Measurements from ENCODE around the gene USP47. TPM values are rescaled to one million over a fixed set of nuclear protein-coding genes. Genes with fewer than 3 reads are reported as not detected.

Gene USP47
- polyA plus RNA-seq, 2 of the 4 experiments (the other 2 are of a cell fraction), result 31.0 to 32.8 TPM

DNA sequence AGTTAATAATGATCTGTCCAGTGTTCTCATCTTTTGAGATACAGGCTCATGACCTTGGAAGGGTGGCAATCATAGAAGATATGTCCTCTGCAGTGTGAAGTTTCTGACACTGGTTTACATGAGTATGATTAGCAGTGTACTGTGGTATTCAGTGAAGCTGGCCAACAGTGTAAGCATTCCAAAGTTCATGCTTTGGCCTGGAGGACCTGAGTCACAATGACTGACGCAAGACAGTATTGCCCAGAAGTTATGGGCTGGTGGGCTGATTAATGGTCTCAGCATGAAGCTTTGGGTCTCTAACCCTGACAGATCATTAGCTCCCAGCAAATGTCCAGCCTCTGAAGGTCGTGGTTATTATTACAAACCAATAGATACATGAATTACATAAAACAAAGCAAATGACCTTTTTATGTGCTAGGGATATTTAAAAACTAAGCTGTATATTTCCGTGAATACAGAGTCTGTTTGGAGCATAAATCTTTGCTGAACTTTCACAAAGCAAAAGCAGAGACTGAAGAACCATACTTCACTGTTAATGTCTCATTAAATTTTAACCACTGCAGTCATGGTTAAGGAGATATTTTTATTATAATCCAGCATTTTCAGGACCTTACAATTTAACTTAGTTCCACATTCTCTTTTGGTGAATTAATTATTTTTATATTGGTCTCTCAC lies 28.3 kb upstream of the USP47 start (continued):
- peak; percentile 79 for TF ChIP-seq JUNB (IDR thresholded peaks at IDR 0.05)
- TF ChIP-seq HOXB5 (CRISPR knock-in tag; IDR thresholded peaks at IDR 0.05), result peak; percentile 72; the same call in 1 of the 2 replicates
- TF ChIP-seq FOXS1 (CRISPR knock-in tag; IDR thresholded peaks at IDR 0.05), result no peak
- TF ChIP-seq MYC (IDR thresholded peaks at IDR 0.05; ENCODE audit: borderline replicate concordance, low read length), result no peak
- TF ChIP-seq ZC3H11A (IDR thresholded peaks at IDR 0.05), result no peak
- no peak for TF ChIP-seq SMC3 (IDR thresholded peaks at IDR 0.05)
- no peak for TF ChIP-seq ZFP36 (IDR thresholded peaks at IDR 0.05; ENCODE audit: borderline replicate concordance, partially characterized antibody)
- no peak for TF ChIP-seq NPAS2 (CRISPR knock-in tag; IDR thresholded peaks at IDR 0.05; ENCODE audit: borderline replicate concordance)
- no peak for TF ChIP-seq RCOR1 (IDR thresholded peaks at IDR 0.05; ENCODE audit: low read depth, low read length)
- no peak for TF ChIP-seq CBX2 (IDR thresholded peaks at IDR 0.05; ENCODE audit: borderline replicate concordance, low read depth)
- TF ChIP-seq CHD2 (IDR thresholded peaks at IDR 0.05; ENCODE audit: low read length, partially characterized antibody), result no peak
- no peak for TF ChIP-seq POLR2AphosphoS2 (conservative IDR thresholded peaks at IDR 0.05; ENCODE audit: low read length)
- TF ChIP-seq EHMT2 (IDR thresholded peaks at IDR 0.05; ENCODE audit: low read depth), result no peak

DNA sequence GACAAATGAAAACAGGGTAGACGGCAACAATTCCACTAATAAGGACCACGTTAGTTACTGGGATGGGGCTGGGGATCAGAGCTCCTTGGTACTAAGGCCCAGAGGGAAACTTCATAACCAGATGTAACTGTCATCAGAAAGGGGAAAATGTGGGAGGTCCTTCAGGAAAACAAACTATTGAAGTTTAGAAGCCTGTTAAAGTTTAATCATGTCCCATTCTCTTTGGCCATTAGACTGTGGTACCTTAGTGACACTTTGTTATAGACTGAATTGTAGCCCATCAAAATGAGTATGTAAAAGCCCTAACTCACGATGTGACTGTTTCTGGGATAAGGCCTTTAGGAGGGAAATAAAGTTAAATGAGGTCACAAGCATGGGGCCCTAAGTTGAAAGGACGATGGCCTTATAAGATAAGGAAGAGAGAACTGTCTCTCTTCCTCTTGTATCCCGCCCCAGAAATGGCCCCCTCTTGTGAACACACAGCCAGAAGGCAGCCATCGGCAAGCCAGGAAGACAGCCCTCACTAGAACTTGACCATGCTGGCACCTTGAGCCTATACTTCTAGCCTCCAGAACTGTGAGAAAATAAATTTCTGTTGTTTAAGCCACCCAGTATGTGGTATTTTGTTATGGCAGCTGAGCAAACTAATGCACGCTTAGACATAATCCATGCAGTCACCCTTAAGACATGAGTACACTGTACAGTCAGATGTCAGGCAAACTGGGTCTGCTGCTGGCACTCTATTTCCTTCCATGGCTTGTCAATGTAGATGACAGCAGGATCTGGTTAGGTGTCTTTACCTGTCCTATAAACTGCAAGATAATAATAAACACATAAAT lies 26.9 kb upstream of the USP47 start:
- FAIRE-seq (no peak), DNase-seq (ENCODE audit: low read depth in 1 of 2, low spot score in 1 of 2) (no peak), ATAC-seq (no peak)
- H3K4me2 ChIP-seq, result peak overlapping the region; percentile 66
- TF ChIP-seq HOXB13 (CRISPR knock-in tag; IDR thresholded peaks at IDR 0.05; ENCODE audit: low read depth) (no peak), TP53 (CRISPR knock-in tag; IDR thresholded peaks at IDR 0.05) (no peak), KDM5A (IDR thresholded peaks at IDR 0.05) (no peak), SMC3 (IDR thresholded peaks at IDR 0.05) (no peak), EHF (CRISPR knock-in tag; IDR thresholded peaks at IDR 0.05) (no peak), HOXB5 (CRISPR knock-in tag; IDR thresholded peaks at IDR 0.05) (no peak), NFE2L2 (conservative IDR thresholded peaks at IDR 0.05; ENCODE audit: low read length) (no peak), FOSL2 (IDR thresholded peaks at IDR 0.05) (no peak), FOSL2 (CRISPR knock-in tag; IDR thresholded peaks at IDR 0.05) (no peak), ZSCAN20 (CRISPR knock-in tag; IDR thresholded peaks at IDR 0.05) (no peak), HDAC2 (IDR thresholded peaks at IDR 0.05) (no peak), HOXA7 (CRISPR knock-in tag; IDR thresholded peaks at IDR 0.05) (no peak), NPAS2 (CRISPR knock-in tag; IDR thresholded peaks at IDR 0.05; ENCODE audit: borderline replicate concordance) (no peak)
- TF ChIP-seq, protein P1, sequence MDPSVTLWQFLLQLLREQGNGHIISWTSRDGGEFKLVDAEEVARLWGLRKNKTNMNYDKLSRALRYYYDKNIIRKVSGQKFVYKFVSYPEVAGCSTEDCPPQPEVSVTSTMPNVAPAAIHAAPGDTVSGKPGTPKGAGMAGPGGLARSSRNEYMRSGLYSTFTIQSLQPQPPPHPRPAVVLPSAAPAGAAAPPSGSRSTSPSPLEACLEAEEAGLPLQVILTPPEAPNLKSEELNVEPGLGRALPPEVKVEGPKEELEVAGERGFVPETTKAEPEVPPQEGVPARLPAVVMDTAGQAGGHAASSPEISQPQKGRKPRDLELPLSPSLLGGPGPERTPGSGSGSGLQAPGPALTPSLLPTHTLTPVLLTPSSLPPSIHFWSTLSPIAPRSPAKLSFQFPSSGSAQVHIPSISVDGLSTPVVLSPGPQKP (IDR thresholded peaks at IDR 0.05; ENCODE audit: low read depth, low read length), result no peak
- TF ChIP-seq, protein P2, sequence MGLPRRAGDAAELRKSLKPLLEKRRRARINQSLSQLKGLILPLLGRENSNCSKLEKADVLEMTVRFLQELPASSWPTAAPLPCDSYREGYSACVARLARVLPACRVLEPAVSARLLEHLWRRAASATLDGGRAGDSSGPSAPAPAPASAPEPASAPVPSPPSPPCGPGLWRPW (IDR thresholded peaks at IDR 0.05), result no peak
- POLR2A ChIA-PET, result interaction anchor here (1.7 kb wide), 1 partner anchor 26 kb away, joined by 9 read pairs; the partner anchor contains the start of gene USP47
- H3K4me1 ChIP-seq, result peaks cover 35% of the 10 kb centered on the region
- no peak overlapping the region for H3K4me3 ChIP-seq
- H3K27ac ChIP-seq, result peak overlapping the region; percentile 78 to 89
- no peaks in the 10 kb centered on the region for H3K9me3 ChIP-seq
- WGBS (ENCODE audit: missing lambda C conversion rate), result 79% methylated on average over 7 of the region's 7 CpGs
- CTCF ChIA-PET, result interaction anchor here (2.1 kb wide), 1 partner anchor 16 kb away, joined by 17 read pairs; no protein-coding TSS in a partner anchor
